ENCODE data around the gene GSDMA.

Gene GSDMA

DNA sequence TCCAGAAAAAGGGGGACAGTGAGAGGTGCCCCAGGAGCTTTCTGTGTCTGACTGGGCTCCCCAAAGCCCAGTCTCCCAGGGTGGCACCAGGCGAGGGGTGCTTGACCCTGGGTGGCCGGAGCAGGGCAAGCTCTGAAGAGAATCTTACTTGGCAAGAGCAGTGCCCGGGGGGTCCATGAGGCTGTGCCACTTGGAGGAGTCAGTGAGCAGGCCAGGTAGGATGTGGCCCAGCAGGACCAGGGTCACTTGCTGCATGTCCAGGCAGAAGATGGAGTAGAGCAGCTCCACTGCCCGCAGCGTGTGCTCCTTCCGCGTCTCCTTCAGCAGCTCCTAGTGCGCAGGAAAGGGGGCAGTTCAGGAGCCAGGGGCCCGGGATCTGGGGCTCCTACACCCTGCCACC lies 59.7 kb downstream of the GSDMA start:
- no peak for DNase-seq (ENCODE audit: low read depth in 2 of 2)

DNA sequence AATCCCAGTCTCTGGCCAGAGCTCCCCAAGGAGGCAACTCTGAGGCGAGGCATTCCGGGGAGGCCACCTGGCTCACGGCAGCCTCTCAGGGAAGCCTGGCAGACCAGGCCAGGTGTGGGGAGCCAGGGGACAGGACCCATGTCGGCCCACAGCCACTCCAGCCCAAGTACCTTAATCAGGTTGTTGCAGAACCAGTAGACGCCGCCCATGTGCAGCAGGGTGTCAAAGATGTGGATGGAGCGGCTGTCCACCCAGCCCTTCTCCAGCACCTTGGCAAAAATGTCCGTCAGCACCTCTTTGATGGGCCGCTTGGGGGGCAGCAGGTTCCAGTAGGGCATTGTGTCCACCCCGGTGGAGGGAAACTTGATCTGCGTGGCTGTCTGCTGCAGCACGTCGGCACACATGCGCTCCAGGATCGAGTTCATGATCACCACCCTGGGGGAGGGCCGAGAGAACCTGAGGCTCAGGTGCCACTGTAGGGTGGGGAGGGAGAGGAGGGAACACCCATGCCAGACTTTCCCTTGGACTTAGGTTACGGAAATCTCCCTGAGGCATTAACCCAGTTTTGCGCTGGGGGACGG lies 60.2 kb downstream of the GSDMA start:
- DNase-seq (ENCODE audit: low read depth in 2 of 2) = no peak

DNA sequence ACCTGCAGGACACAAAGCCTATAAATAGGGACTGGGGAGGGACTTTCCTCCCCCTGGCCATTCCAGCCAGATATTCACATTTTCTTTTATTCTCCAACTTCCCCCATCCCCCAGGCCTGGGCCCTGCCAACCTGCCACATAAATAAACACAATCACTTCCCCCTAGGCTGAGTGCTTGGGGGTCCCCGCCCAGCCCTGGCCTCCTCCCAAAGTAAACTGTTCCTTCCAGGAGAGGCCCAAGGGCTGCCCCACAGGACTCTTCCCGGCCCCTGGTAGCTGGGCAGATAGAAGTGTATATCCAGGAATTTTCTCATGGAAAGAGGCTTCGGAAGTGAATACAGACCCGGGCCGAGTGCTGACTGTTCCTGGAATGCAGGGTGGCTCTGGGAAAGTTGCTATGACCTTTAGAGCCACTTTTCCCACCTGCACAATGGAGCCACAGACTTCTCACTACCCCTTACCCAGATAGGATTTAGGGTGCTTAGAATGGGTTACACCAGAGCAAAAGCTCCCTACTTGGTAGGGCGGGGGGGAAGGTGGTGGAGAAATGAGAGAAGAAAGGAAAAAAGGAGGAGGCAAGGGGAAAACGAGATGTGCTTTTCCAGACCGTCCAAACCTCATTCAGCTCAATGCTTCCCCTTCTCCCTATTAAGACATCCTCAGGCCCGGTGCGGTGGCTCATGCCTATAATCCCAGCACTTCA lies 60.9 kb downstream of the GSDMA start:
- DNase-seq (ENCODE audit: low read depth in 2 of 2) = no peak

GRCh38 chr17:40024901-40025300 lies 62.1 kb downstream of the GSDMA start:
- DNase-seq (ENCODE audit: low read depth in 2 of 2) = no peak

DNA sequence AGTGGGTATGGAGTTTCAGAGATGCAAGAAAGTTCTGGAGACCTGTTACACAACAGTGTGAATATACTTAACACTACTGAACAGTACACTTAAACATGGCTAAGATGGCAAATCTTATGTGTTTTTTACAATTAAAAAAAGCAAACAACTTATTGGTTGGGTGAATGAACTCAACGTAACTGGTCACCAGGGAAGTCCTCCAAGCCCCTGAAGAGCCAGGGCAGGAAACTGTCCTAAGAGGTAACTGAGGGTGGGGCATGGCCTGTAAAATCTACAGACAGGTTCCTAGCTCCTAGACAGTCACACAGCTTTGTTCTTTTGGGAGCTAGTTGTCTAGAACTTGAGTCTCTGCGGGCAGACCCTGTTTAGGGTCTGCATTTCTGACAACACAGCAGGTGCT lies 62.8 kb downstream of the GSDMA start:
- DNase-seq (ENCODE audit: low read depth in 2 of 2) = no peak

- no peak for DNase-seq (ENCODE audit: low read depth in 2 of 2)
Measured at GRCh38 chr17:40025991-40026815, 63.4 kb downstream of the GSDMA start.

DNA sequence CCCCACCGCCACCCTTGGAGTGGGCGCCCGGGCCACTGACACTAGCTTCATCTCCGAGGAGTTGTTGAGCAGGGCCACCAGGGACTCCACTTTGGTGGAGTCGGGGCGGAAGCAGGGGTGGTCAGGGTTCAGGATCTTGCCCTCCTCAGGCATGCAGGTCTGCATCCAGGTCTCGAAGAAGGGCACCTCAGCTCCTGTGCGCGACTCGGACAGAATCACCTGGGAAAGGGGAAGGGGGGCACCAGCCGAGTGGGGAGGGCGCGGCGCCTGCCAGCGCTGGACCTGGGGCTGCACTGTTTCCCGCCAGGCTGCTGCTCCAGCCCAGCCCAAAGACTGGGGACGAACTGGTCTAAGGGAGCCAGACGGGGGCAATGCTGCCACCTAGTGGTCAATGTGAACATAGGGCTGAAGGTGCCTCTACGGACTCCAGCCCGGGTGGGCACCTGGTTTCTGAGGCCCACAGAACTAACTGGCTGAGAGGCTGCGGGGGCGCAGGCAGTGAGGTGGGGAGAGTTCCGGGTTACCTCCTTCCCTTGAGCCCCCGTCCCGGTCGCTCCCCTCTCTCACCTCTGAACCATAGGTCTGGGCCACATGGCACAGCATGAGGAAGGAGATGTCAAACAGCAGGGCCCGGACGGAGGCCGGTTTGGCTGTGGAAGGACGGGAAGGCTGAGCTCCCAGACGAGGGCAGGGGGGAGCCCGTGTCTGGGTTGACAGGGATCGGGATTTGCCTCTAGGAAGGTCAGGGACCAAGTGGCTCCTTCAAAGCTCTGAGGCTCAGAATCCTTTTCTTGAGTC lies 64.2 kb downstream of the GSDMA start:
- peak; percentile 34 to 51 for DNase-seq (ENCODE audit: low read depth in 2 of 2)

Data from stimulated activated CD4-positive, alpha-beta T cell treated with anti-CD3 and anti-CD28 coated beads, Interleukin-1b, Interleukin-23, amount 100 ng/mL, for 1 hour (primary cell).